HL-60 (cell line): Measurements from ENCODE around the gene FOXP2.
"Not testable (repeated sequence)": the region's sequence is repeated elsewhere in the genome, so short reads cannot be mapped to it uniquely, and the experiment has no call there.

Experiments
- DNase-seq, 2 experiments: peaks; one replicate each; pipeline ENCODE4 v3.0.0-alpha.2; 2010 to 2020; ENCODE audit warnings: low read depth in 1 of 2, low spot score in 1 of 2
- H3K27ac ChIP-seq: fragments of 250-450 bp; sonication (Bioruptor Pico); replicated peaks from 2 replicates; pipeline ENCODE4 v1.5.1; 2020; ENCODE audit warnings: mild to moderate bottlenecking, moderate library complexity
- H3K27me3 ChIP-seq: fragments of 250-450 bp; sonication (Bioruptor Pico); 2 replicates; pipeline ENCODE4 v1.5.1; 2021; ENCODE audit warnings: mild to moderate bottlenecking, moderate library complexity; ENCODE audit not compliant: insufficient read depth, poor library complexity, severe bottlenecking
- H3K4me3 ChIP-seq: replicated peaks from 2 replicates; pipeline ENCODE4 v1.5.1; 2011; ENCODE audit warnings: mild to moderate bottlenecking, control low read depth, low read length; ENCODE audit not compliant: insufficient read depth
- CTCF ChIP-seq: IDR thresholded peaks from one replicate; pipeline ENCODE4 v1.5.1; 2011; ENCODE audit warnings: low read length, control low read depth, inconsistent platforms; ENCODE audit not compliant: insufficient read depth
- GABPA ChIP-seq: IDR thresholded peaks from 2 replicates; pipeline ENCODE4 v1.6.1; 2012; ENCODE audit warnings: low read depth
- POLR2AphosphoS5 ChIP-seq: IDR thresholded peaks from 2 replicates; pipeline ENCODE4 v1.6.1; 2012; ENCODE audit warnings: low read depth
- REST ChIP-seq: IDR thresholded peaks from 2 replicates; pipeline ENCODE4 v1.6.1; 2012; ENCODE audit warnings: low read depth; ENCODE audit not compliant: insufficient replicate concordance
- SPI1 ChIP-seq: IDR thresholded peaks from 2 replicates; pipeline ENCODE4 v1.6.1; 2012; ENCODE audit warnings: low read depth, mild to moderate bottlenecking, borderline replicate concordance

Gene FOXP2

GRCh38 chr7:114507381-114507780 lies 92.8 kb downstream of the FOXP2 start:
- Histone ChIP-seq H3K27me3 (no peaks in the 10 kb centered on the region), H3K27ac (no peak overlapping the region), H3K4me3 (no peak overlapping the region)
- no peak for DNase-seq
- TF ChIP-seq REST (no peak), SPI1 (no peak), CTCF (no peak), GABPA (no peak), POLR2AphosphoS5 (no peak)

- no peaks in the 10 kb centered on the region for H3K27me3 ChIP-seq
- no peak for DNase-seq
- H3K27ac ChIP-seq: no peak overlapping the region
- H3K4me3 ChIP-seq: no peak overlapping the region
- no peak for TF ChIP-seq REST
- TF ChIP-seq GABPA: no peak
- TF ChIP-seq CTCF: no peak
- no peak for TF ChIP-seq SPI1
- TF ChIP-seq POLR2AphosphoS5: no peak
These were observed 93.5 kb downstream of the FOXP2 start for GRCh38 chr7:114508086-114508485.

GRCh38 chr7:114510824-114511223 lies 96.2 kb downstream of the FOXP2 start:
- not testable (repeated sequence) for H3K27me3 ChIP-seq, H3K27ac ChIP-seq, DNase-seq, H3K4me3 ChIP-seq

- DNase-seq: no peak
- Histone ChIP-seq H3K27ac (no peak overlapping the region), H3K4me3 (no peak overlapping the region), H3K27me3 (no peaks in the 10 kb centered on the region)
- no peak for TF ChIP-seq CTCF
- no peak for TF ChIP-seq SPI1
- no peak for TF ChIP-seq POLR2AphosphoS5
- TF ChIP-seq GABPA: no peak
- TF ChIP-seq REST: no peak
These were observed 104.6 kb downstream of the FOXP2 start for GRCh38 chr7:114519240-114519639.
